ENCODE data around the gene CBX4.

Gene CBX4

DNA sequence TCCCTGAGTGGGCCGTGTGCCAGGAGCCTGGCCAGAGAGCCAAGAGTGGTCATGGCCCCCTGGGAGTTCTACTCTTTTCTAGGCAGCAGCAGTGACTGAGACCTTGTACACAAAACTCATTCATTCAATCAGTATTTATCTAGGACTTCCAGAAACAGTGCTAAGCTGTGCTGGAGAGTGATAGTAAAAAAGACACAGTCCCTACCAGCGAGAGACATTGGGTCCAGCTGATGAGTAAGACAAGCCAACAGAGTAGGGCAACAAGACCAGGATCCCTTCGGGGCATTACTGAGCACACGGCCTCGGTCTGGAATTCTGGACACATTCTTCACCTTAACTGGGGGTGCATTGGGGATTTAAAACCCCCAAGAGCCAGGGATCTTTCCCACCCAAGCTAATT lies 20.2 kb downstream of the CBX4 start:
- Histone ChIP-seq H3K79me2 (no peaks in the 10 kb centered on the region), H3K4me1 (peaks cover 4% of the 10 kb centered on the region), H3K27ac (no peak overlapping the region), H3K4me3 (ENCODE audit: low read depth, low read length) (no peak overlapping the region), H3K4me2 (ENCODE audit: low read length) (no peak overlapping the region), H3K27me3 (ENCODE audit: control insufficient read depth, insufficient read depth, low read length) (no peaks in the 10 kb centered on the region), H3K36me3 (ENCODE audit: control insufficient read depth, insufficient read depth, low read length) (no peaks in the 10 kb centered on the region), H3K9me3 (ENCODE audit: control insufficient read depth, low read length) (no peaks in the 10 kb centered on the region), H3K9ac (no peak overlapping the region), H2AFZ (no peak overlapping the region)
- TF ChIP-seq, protein P1, sequence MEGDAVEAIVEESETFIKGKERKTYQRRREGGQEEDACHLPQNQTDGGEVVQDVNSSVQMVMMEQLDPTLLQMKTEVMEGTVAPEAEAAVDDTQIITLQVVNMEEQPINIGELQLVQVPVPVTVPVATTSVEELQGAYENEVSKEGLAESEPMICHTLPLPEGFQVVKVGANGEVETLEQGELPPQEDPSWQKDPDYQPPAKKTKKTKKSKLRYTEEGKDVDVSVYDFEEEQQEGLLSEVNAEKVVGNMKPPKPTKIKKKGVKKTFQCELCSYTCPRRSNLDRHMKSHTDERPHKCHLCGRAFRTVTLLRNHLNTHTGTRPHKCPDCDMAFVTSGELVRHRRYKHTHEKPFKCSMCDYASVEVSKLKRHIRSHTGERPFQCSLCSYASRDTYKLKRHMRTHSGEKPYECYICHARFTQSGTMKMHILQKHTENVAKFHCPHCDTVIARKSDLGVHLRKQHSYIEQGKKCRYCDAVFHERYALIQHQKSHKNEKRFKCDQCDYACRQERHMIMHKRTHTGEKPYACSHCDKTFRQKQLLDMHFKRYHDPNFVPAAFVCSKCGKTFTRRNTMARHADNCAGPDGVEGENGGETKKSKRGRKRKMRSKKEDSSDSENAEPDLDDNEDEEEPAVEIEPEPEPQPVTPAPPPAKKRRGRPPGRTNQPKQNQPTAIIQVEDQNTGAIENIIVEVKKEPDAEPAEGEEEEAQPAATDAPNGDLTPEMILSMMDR (IDR thresholded peaks at IDR 0.05), result no peak

DNA sequence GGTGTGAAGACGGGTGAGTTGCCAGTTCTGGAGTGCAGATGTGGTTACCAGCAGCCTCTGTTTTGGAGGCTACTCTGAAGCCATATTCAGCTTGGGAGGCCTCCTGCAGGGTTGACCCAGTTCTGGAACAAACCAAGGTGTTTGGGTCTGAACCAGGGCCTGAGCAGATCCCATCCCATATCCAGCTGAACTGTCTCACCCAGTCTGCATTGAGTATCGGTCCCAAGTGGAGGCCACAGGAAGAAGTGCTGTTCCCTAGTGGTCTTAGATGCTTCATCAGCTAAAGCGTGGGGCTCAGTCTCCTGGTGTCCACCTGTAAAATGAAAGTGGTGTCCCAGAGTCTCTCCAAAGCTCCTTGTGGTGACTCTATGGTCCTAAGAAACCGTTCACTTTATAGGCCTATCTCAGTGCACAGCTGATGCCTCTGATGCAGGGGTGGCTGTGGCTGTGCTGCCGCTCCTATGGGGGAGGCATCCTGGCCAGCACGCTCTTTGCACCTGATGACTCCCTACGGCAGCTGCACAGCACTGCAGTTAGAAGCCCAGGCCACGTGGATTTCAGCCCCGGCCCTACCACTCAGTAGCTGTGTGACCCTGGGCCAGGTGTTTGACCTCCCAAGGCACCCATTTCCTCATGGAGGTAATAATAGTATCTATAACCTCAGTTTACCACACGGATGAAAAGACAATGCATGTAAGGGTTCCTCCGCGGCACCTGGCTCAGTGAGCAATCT lies 21.0 kb downstream of the CBX4 start:
- Histone ChIP-seq H3K27ac (no peak overlapping the region), H3K79me2 (no peaks in the 10 kb centered on the region), H3K4me1 (peaks cover 4% of the 10 kb centered on the region), H3K36me3 (ENCODE audit: control insufficient read depth, insufficient read depth, low read length) (no peaks in the 10 kb centered on the region), H3K4me3 (ENCODE audit: low read depth, low read length) (no peak overlapping the region), H2AFZ (no peak overlapping the region), H3K9ac (no peak overlapping the region), H3K4me2 (ENCODE audit: low read length) (no peak overlapping the region), H3K9me3 (ENCODE audit: control insufficient read depth, low read length) (no peaks in the 10 kb centered on the region), H3K27me3 (ENCODE audit: control insufficient read depth, insufficient read depth, low read length) (no peaks in the 10 kb centered on the region)
- TF ChIP-seq, protein P1 (IDR thresholded peaks at IDR 0.05), result no peak

DNA sequence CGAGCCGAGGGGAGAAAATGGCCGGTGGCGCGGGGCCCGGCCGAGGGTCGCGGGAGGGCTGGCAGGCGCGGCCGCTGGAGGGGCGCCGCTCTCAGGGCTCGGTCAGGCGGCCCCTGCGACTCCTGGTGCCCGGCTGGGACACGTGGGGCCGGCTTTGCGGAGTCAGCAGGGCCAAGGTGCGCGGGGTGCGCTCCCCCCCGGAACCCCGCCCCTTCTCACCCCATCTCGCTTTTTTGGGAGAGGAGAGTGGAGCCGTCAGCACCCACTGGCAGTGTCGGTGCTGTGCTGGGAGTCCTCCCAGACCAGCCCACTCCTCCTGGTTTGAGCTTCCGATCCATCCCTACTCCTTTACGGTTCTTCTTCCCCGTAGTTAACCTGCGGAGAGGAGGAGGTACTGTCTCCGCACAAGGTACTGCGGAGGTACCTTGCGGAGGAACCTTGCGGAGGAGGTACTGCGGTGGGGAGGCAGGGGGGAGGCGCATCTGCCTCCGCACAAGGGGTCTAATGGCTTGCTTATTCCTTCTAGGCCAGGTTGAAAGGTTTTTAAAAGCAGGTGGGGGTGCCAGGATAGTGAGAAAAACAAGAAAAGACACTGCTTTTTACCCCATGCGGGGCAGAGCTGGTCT lies 23.3 kb downstream of the CBX4 start:
- H3K4me2 ChIP-seq (ENCODE audit: low read length), result no peak overlapping the region
- TF ChIP-seq, protein P1 (IDR thresholded peaks at IDR 0.05), result no peak
- no peaks in the 10 kb centered on the region for H3K9me3 ChIP-seq (ENCODE audit: control insufficient read depth, low read length)
- H3K27me3 ChIP-seq (ENCODE audit: control insufficient read depth, insufficient read depth, low read length), result no peaks in the 10 kb centered on the region
- no peak overlapping the region for H2AFZ ChIP-seq
- no peaks in the 10 kb centered on the region for H3K79me2 ChIP-seq
- no peak overlapping the region for H3K9ac ChIP-seq
- peaks cover 9% of the 10 kb centered on the region for H3K4me1 ChIP-seq
- no peaks in the 10 kb centered on the region for H3K36me3 ChIP-seq (ENCODE audit: control insufficient read depth, insufficient read depth, low read length)
- no peak overlapping the region for H3K4me3 ChIP-seq (ENCODE audit: low read depth, low read length)
- H3K27ac ChIP-seq, result no peak overlapping the region

DNA sequence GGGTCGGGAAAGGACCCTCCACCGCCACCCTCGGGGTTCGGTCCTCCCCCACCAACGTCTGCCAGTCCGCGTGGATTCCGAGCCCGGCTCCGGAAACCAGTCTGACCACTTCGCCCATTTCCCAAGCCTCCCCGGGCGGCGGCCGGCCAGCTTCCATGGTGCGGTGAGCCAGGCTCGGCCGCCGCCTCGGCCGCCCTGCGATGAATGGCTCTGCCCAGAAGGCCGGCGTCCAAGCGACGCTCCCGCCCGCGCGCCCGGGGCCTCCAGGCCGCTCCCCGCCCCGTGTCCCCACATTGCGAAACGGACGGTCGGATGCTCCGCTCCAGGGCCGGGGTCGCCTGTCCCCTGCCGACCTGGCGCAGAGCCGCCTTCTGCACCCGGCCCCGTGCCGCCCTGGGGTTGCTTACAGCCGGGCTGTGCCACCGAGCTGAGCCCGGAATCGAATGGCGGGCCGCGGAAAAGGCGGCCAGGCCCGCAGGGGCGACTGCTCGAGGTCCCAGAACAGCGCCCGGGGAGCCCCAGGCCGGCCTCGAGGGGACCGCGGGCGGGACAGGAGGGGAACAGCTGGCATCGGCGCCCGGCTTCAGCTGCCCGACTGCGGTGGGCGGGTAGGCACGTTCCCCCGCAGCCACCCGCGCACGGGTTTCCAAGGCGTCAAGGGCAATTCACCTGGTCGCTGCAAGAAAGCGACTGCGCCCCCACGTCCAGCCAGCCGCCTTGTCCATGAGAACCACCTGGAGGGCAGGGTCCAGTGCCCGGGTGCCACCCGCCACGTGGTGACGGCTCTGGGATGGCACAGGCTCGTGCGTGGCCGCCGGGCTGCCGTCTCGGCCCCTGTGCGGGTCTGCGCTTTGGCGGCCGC lies 24.0 kb downstream of the CBX4 start:
- H3K4me1 ChIP-seq, result peaks cover 11% of the 10 kb centered on the region
- peak overlapping the region; percentile 13 for H3K4me3 ChIP-seq (ENCODE audit: low read depth, low read length)
- H3K9ac ChIP-seq, result no peak overlapping the region
- TF ChIP-seq, protein P1 (IDR thresholded peaks at IDR 0.05), result no peak
- peak overlapping the region; percentile 57 for H3K4me2 ChIP-seq (ENCODE audit: low read length)
- H2AFZ ChIP-seq, result peak overlapping the region; percentile 79
- H3K27me3 ChIP-seq (ENCODE audit: control insufficient read depth, insufficient read depth, low read length), result no peaks in the 10 kb centered on the region
- H3K27ac ChIP-seq, result no peak overlapping the region
- H3K9me3 ChIP-seq (ENCODE audit: control insufficient read depth, low read length), result no peaks in the 10 kb centered on the region
- no peaks in the 10 kb centered on the region for H3K79me2 ChIP-seq
- no peaks in the 10 kb centered on the region for H3K36me3 ChIP-seq (ENCODE audit: control insufficient read depth, insufficient read depth, low read length)
